HFFc6 (cell line): ENCODE measurements around the gene DGKZ. TPM values are rescaled to one million over a fixed set of nuclear protein-coding genes. Genes with fewer than 3 reads are reported as not detected.

Experiments used
- DNase-seq: peaks from one replicate; pipeline ENCODE4 v3.0.0-alpha.2; 2018
- H3K27ac Mint-ChIP-seq: 2 replicates; pipeline ENCODE4 v1.8.0; 2020; ENCODE audit warnings: mild to moderate bottlenecking, mixed read lengths
- H3K27me3 Mint-ChIP-seq: 2 replicates; pipeline ENCODE4 v1.8.0; 2021; ENCODE audit warnings: mild to moderate bottlenecking, moderate library complexity, mixed read lengths; ENCODE audit not compliant: insufficient read depth
- H3K36me3 Mint-ChIP-seq: 2 replicates; pipeline ENCODE4 v1.8.0; 2021; ENCODE audit warnings: low read depth, mixed read lengths
- H3K4me1 Mint-ChIP-seq: 2 replicates; pipeline ENCODE4 v1.8.0; 2020; ENCODE audit warnings: low read depth, mixed read lengths
- H3K4me3 Mint-ChIP-seq: 2 replicates; pipeline ENCODE4 v1.8.0; 2020; ENCODE audit warnings: mild to moderate bottlenecking, moderate library complexity, mixed read lengths
- H3K9me3 Mint-ChIP-seq: 2 replicates; pipeline ENCODE4 v1.8.0; 2020; ENCODE audit warnings: mild to moderate bottlenecking, mixed read lengths
- total RNA-seq, 6 experiments: library from RNA; stranded (reverse); fragmentation: NEBNext Ultra II Directional; extraction: Animal tissue kit (Norgen Biotek cat#: 25700); gene quantifications; 2 replicates in 1 of 6; 3 replicates in 5 of 6; pipeline ENCODE4 v1.2.3, GENCODE V29; 2021
- TF ChIP-seq, protein P1 (sequence below): fragments of 200-600 bp; sonication (generic); IDR thresholded peaks from 2 replicates; pipeline ENCODE4 v1.5.0; 2021; ENCODE audit warnings: antibody characterized with exemption, mild to moderate bottlenecking

Gene DGKZ
- total RNA-seq, 6 experiments from 2014 or later: 40.4 to 49.8 (median 46.2) TPM

- Mint-ChIP-seq H3K36me3 (no peaks in the 10 kb centered on the region), H3K9me3 (no peaks in the 10 kb centered on the region), H3K27me3 (peaks cover 25% of the 10 kb centered on the region), H3K4me3 (peak overlapping the region; percentile 82), H3K27ac (peak overlapping the region; percentile 67), H3K4me1 (peaks cover 23% of the 10 kb centered on the region)
- peak; percentile 13 for DNase-seq
- TF ChIP-seq, protein P1, sequence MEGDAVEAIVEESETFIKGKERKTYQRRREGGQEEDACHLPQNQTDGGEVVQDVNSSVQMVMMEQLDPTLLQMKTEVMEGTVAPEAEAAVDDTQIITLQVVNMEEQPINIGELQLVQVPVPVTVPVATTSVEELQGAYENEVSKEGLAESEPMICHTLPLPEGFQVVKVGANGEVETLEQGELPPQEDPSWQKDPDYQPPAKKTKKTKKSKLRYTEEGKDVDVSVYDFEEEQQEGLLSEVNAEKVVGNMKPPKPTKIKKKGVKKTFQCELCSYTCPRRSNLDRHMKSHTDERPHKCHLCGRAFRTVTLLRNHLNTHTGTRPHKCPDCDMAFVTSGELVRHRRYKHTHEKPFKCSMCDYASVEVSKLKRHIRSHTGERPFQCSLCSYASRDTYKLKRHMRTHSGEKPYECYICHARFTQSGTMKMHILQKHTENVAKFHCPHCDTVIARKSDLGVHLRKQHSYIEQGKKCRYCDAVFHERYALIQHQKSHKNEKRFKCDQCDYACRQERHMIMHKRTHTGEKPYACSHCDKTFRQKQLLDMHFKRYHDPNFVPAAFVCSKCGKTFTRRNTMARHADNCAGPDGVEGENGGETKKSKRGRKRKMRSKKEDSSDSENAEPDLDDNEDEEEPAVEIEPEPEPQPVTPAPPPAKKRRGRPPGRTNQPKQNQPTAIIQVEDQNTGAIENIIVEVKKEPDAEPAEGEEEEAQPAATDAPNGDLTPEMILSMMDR: no peak
These were observed 8.7 kb upstream of the DGKZ start for GRCh38 chr11:46338636-46338987.

GRCh38 chr11:46338988-46339666 is 8.1 kb upstream of the DGKZ start:
- Mint-ChIP-seq H3K9me3 (no peaks in the 10 kb centered on the region), H3K27me3 (peaks cover 25% of the 10 kb centered on the region), H3K4me3 (peak overlapping the region; percentile 82), H3K4me1 (peaks cover 23% of the 10 kb centered on the region), H3K36me3 (no peaks in the 10 kb centered on the region), H3K27ac (peak overlapping the region; percentile 67)
- TF ChIP-seq, protein P1: 0 out of 2 replicates have a peak, but pooled peaks have one; percentile 6
- DNase-seq: peak; percentile 13

DNA sequence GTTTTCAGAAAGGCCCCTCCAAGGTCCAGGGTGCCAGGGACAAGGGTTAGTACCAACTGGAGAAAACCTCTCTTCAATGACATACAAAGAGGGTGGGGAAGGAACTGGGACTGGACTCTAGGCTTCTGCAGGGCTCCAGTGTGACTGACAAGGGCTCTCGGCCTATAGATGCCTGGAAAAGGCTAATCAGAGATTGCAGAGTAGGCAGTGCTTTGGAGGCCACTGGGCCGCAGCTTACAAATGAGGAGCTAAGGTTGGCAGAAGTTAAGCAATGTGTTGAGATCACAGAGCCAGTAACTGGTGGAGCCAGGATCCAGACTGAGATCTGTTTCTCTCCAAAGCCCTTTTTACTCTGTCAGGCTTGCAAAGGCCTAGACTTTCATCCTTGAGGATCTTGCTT is 7.4 kb upstream of the DGKZ start:
- Mint-ChIP-seq H3K27me3 (peaks cover 21% of the 10 kb centered on the region), H3K9me3 (no peaks in the 10 kb centered on the region), H3K4me1 (peaks cover 23% of the 10 kb centered on the region), H3K27ac (no peak overlapping the region), H3K4me3 (no peak overlapping the region), H3K36me3 (no peaks in the 10 kb centered on the region)
- DNase-seq: no peak
- TF ChIP-seq, protein P1: no peak

GRCh38 chr11:46341454-46341853 is 5.8 kb upstream of the DGKZ start:
- no peak overlapping the region for H3K4me3 Mint-ChIP-seq
- no peak for DNase-seq
- no peaks in the 10 kb centered on the region for H3K36me3 Mint-ChIP-seq
- peaks cover 19% of the 10 kb centered on the region for H3K27me3 Mint-ChIP-seq
- peaks cover 27% of the 10 kb centered on the region for H3K4me1 Mint-ChIP-seq
- no peak overlapping the region for H3K27ac Mint-ChIP-seq
- H3K9me3 Mint-ChIP-seq: no peaks in the 10 kb centered on the region
- TF ChIP-seq, protein P1: no peak

GRCh38 chr11:46342239-46342638 is 5.0 kb upstream of the DGKZ start:
- H3K27me3 Mint-ChIP-seq: peaks cover 17% of the 10 kb centered on the region
- H3K4me1 Mint-ChIP-seq: peaks cover 33% of the 10 kb centered on the region
- H3K4me3 Mint-ChIP-seq: no peak overlapping the region
- no peak for DNase-seq
- no peaks in the 10 kb centered on the region for H3K36me3 Mint-ChIP-seq
- TF ChIP-seq, protein P1: no peak
- no peaks in the 10 kb centered on the region for H3K9me3 Mint-ChIP-seq
- no peak overlapping the region for H3K27ac Mint-ChIP-seq
